ENCODE results near the gene GDPD5. TPM values are rescaled to one million over a fixed set of nuclear protein-coding genes. Genes with fewer than 3 reads are reported as not detected.

The GDPD5 gene
- total RNA-seq, 4 donors from 2014 or later = 9.6 to 52.9 (median 28.2) TPM

DNA sequence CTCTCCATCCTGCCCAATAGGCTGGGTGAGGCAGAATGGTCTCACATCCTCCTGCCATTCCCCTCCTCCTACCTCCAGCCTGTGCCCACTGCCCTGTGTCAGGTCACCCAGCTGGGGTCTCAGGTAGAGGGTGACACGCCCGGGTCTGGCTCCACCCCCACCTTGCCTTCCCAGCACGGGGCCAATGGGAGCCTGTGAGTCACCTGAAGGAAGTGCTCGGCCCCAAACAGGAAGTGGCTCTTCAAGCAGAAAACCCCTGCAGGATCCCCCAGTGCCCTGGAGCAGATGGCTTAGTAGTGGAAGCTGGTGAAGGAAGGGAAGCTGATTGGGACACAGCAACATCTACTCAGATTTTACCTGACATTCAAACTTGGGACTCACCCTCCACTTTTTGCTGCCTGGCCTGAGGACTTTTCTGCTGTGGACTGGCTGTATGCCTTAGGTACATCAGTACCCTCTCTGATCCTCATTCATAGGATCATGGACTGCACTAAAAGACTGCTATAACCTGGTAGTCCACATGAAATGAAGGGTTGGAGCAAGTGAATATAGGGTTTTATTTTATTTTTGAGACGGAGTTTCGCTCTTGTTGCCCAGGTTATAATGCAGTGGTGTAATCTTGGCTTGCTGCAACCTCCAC, 33.4 kb downstream of the GDPD5 start:
- H3K4me3 ChIP-seq = no peak overlapping the region
- DNase-seq = no peak
- H3K4me1 ChIP-seq = no peaks in the 10 kb centered on the region
- H3K27ac ChIP-seq = no peak overlapping the region
- intact Hi-C loops (cut with DNase I; ENCODE audit: low total_unique reads) = no loop called here
- TF ChIP-seq, protein P1, sequence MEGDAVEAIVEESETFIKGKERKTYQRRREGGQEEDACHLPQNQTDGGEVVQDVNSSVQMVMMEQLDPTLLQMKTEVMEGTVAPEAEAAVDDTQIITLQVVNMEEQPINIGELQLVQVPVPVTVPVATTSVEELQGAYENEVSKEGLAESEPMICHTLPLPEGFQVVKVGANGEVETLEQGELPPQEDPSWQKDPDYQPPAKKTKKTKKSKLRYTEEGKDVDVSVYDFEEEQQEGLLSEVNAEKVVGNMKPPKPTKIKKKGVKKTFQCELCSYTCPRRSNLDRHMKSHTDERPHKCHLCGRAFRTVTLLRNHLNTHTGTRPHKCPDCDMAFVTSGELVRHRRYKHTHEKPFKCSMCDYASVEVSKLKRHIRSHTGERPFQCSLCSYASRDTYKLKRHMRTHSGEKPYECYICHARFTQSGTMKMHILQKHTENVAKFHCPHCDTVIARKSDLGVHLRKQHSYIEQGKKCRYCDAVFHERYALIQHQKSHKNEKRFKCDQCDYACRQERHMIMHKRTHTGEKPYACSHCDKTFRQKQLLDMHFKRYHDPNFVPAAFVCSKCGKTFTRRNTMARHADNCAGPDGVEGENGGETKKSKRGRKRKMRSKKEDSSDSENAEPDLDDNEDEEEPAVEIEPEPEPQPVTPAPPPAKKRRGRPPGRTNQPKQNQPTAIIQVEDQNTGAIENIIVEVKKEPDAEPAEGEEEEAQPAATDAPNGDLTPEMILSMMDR (IDR thresholded peaks at IDR 0.05) = no peak
- TF ChIP-seq POLR2A (IDR thresholded peaks at IDR 0.05) = no peak
- H3K27me3 ChIP-seq = no peaks in the 10 kb centered on the region
- H3K36me3 ChIP-seq = no peaks in the 10 kb centered on the region
- no peaks in the 10 kb centered on the region for H3K9me3 ChIP-seq

DNA sequence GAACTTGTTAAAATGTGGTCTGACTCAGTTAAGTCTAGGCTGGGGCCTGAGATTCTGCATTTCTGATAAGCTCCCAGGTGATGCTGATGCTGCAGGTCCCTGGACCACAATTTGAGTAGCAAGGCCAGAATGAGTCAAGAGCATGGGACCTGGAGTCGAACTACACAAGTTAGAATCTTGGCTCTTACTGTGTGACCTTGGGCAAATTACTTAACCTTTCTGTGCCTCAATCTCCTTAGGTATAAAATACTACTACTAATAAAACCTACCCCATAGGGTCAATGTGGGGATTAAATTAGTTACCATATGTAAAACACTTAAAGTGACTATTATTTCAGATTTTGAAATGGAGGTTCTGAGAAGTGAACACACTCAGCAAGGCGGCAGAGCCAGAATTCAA, 34.3 kb downstream of the GDPD5 start:
- Histone ChIP-seq H3K27me3 (no peaks in the 10 kb centered on the region), H3K4me1 (no peaks in the 10 kb centered on the region), H3K4me3 (no peak overlapping the region), H3K36me3 (no peaks in the 10 kb centered on the region), H3K27ac (no peak overlapping the region), H3K9me3 (no peaks in the 10 kb centered on the region)
- no peak for TF ChIP-seq POLR2A (IDR thresholded peaks at IDR 0.05)
- TF ChIP-seq, protein P1 (IDR thresholded peaks at IDR 0.05) = no peak
- intact Hi-C loops (cut with DNase I; ENCODE audit: low total_unique reads) = no loop called here
- DNase-seq = no peak

DNA sequence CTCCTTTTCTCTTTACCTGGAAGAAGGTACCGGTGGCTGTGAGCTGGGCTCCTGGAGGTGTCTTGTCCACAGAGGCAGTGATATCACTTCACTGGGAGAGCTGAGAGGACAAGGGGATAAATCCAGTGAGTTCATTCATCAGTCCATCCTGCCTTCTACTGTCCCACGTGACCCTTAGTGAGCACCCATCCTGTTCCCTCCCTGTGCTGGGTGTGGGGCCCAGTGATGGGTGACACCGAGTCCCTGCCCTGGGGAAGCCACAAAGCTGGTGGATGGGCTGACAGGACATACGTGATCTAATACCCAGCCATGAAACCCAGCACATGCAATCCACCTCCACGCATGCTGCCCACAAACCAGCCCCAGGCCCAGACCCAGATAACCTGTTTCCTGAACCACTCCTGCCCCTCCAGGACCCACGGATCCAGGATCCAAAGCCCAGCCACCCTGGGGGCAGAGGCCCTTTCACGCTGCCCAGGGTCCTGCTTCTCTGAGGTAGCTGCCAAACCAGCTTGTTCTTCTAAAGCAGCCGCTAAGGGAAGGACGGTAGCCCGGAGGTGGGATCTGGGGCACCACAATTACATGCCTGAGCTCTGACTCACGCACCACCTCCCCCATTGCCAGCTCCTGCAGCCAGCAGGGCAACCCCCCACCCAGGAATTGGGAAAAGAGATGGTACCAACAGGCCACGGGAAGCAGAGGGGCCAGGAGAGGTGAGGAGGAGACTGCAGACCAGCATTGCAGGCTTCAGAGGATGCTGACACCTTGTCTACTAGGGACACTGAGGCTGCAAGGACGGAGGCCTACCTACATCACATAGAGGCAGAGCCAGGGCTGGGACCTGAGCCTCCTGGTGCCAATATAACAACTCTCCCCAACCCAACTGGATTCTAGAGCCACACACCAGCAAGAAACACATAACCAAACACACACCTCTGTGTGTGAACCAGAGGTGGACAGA, 35.2 kb downstream of the GDPD5 start:
- TF ChIP-seq, protein P1 (IDR thresholded peaks at IDR 0.05) = no peak
- no peak for TF ChIP-seq POLR2A (IDR thresholded peaks at IDR 0.05)
- Histone ChIP-seq H3K36me3 (no peaks in the 10 kb centered on the region), H3K27ac (no peak overlapping the region), H3K4me1 (no peaks in the 10 kb centered on the region), H3K4me3 (no peak overlapping the region), H3K9me3 (no peaks in the 10 kb centered on the region), H3K27me3 (no peaks in the 10 kb centered on the region)
- intact Hi-C loops (cut with DNase I; ENCODE audit: low total_unique reads) = no loop called here
- DNase-seq = no peak

DNA sequence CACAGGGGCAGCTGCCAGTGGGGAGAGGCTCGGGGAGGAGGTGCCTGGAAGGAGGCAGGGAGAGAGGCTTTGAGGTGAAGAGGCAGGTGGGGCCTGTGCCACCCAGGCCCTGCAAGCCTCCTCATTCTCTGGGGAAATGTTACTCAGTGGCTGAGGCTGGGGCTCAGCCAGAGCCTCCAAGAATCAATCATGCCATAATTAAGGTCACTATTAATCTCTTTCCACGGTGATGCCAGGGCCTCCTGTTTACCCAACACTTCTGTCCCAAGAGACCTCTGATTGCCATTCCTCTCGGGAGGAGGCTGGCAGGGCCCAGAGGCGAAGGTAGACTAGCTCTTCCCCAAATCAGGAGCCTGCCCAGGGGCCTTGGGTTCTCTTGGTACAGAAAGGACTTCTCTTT, 38.4 kb downstream of the GDPD5 start:
- no peaks in the 10 kb centered on the region for H3K27me3 ChIP-seq
- H3K9me3 ChIP-seq = no peaks in the 10 kb centered on the region
- no peaks in the 10 kb centered on the region for H3K4me1 ChIP-seq
- DNase-seq = no peak
- intact Hi-C loops (cut with DNase I; ENCODE audit: low total_unique reads) = no loop called here
- no peaks in the 10 kb centered on the region for H3K36me3 ChIP-seq
- no peak overlapping the region for H3K4me3 ChIP-seq
- no peak overlapping the region for H3K27ac ChIP-seq
- TF ChIP-seq POLR2A (IDR thresholded peaks at IDR 0.05) = no peak
- TF ChIP-seq, protein P1 (IDR thresholded peaks at IDR 0.05) = no peak

DNA sequence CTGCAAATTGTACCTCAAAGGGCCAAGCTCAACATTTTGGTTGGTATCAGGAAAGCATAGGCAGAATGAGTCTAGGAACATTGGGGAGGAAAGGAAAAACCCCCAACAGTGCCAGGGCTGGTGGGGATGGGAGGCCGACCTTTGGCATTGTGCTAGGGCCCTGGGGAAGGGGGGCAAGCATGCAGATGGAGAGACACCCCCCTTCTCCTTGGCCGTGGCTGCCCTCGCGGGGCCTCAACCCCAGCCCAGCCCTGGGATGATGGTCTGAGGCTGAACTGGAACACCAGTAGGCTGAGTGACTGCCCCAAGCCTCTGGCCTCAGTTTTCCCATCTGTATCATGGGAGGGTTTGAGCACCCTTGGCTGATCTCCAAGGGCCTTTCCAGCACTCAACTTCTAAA, 40.0 kb downstream of the GDPD5 start:
- Histone ChIP-seq H3K4me1 (no peaks in the 10 kb centered on the region), H3K27me3 (no peaks in the 10 kb centered on the region), H3K4me3 (no peak overlapping the region), H3K36me3 (no peaks in the 10 kb centered on the region), H3K27ac (no peak overlapping the region), H3K9me3 (no peaks in the 10 kb centered on the region)
- TF ChIP-seq, protein P1 (IDR thresholded peaks at IDR 0.05) = no peak
- no peak for TF ChIP-seq POLR2A (IDR thresholded peaks at IDR 0.05)
- intact Hi-C loops (cut with DNase I; ENCODE audit: low total_unique reads) = no loop called here
- DNase-seq = no peak

Data from uterus (tissue), 4 donors.